ENCODE measurements around the gene ATP6V0D1. TPM values are rescaled to one million over a fixed set of nuclear protein-coding genes. Genes with fewer than 3 reads are reported as not detected.

ATP6V0D1 gene
- total RNA-seq, 3 donors from 2014 or later = 152 to 253 (median 228) TPM

GRCh38 chr16:67423015-67423414 is 57.9 kb downstream of the ATP6V0D1 start:
- Histone ChIP-seq H3K4me3 (no peak overlapping the region), H3K4me1 (ENCODE audit: low read depth) (peaks cover 2% of the 10 kb centered on the region), H3K9me3 (no peaks in the 10 kb centered on the region), H3K36me3 (ENCODE audit: low read depth) (no peaks in the 10 kb centered on the region)
- no peak for ATAC-seq
- intact Hi-C loops (cut with DNase I, micrococcal nuclease) = no loop called here
- DNase-seq = no peak
- no peak for TF ChIP-seq CTCF (IDR thresholded peaks at IDR 0.05)

- H3K4me1 ChIP-seq (ENCODE audit: low read depth) = no peaks in the 10 kb centered on the region
- DNase-seq = no peak
- no peaks in the 10 kb centered on the region for H3K36me3 ChIP-seq (ENCODE audit: low read depth)
- no peak for TF ChIP-seq CTCF (IDR thresholded peaks at IDR 0.05)
- no peak for ATAC-seq
- no peaks in the 10 kb centered on the region for H3K9me3 ChIP-seq
- no peak overlapping the region for H3K4me3 ChIP-seq
- intact Hi-C loops (cut with DNase I, micrococcal nuclease) = no loop called here
Measured at GRCh38 chr16:67421030-67421429, 59.9 kb downstream of the ATP6V0D1 start.

GRCh38 chr16:67419931-67420330 is 61.0 kb downstream of the ATP6V0D1 start:
- intact Hi-C loops (cut with DNase I, micrococcal nuclease) = no loop called here

GRCh38 chr16:67419502-67419901 is 61.5 kb downstream of the ATP6V0D1 start:
- DNase-seq = no peak

More at GRCh38 chr16:67419931-67420330, 61.0 kb downstream of the ATP6V0D1 start:
- ATAC-seq = no peak
- no peak for TF ChIP-seq CTCF (IDR thresholded peaks at IDR 0.05)
- H3K4me1 ChIP-seq (ENCODE audit: low read depth) = peaks cover 5% of the 10 kb centered on the region
- DNase-seq = no peak
- no peak overlapping the region for H3K4me3 ChIP-seq
- H3K9me3 ChIP-seq = no peaks in the 10 kb centered on the region
- no peaks in the 10 kb centered on the region for H3K36me3 ChIP-seq (ENCODE audit: low read depth)

GRCh38 chr16:67417333-67418061 is 63.5 kb downstream of the ATP6V0D1 start:
- H3K9me3 ChIP-seq = no peaks in the 10 kb centered on the region
- no peaks in the 10 kb centered on the region for H3K36me3 ChIP-seq (ENCODE audit: low read depth)
- DNase-seq (no peak), ATAC-seq (no peak)
- no peak for TF ChIP-seq CTCF (IDR thresholded peaks at IDR 0.05)
- H3K4me1 ChIP-seq (ENCODE audit: low read depth) = peaks cover 5% of the 10 kb centered on the region
- intact Hi-C loops (cut with DNase I, micrococcal nuclease) = no loop called here
- no peak overlapping the region for H3K4me3 ChIP-seq

More at GRCh38 chr16:67419502-67419901, 61.5 kb downstream of the ATP6V0D1 start:
- no peak for ATAC-seq
- Histone ChIP-seq H3K4me1 (ENCODE audit: low read depth) (peaks cover 5% of the 10 kb centered on the region), H3K9me3 (no peaks in the 10 kb centered on the region), H3K36me3 (ENCODE audit: low read depth) (no peaks in the 10 kb centered on the region), H3K4me3 (no peak overlapping the region)
- intact Hi-C loops (cut with DNase I, micrococcal nuclease) = no loop called here
- TF ChIP-seq CTCF (IDR thresholded peaks at IDR 0.05) = no peak

All from mucosa of descending colon (tissue), 3 donors.